Neural crest cell (in vitro differentiated cells): ENCODE measurements around the gene GRK5. TPM values are rescaled to one million over a fixed set of nuclear protein-coding genes. Genes with fewer than 3 reads are reported as not detected.

Source experiments
- DNase-seq: peaks from one replicate; pipeline ENCODE4 v3.0.0; 2021; ENCODE audit warnings: low read depth, mixed read lengths, low spot score
- H3K27ac Mint-ChIP-seq: one replicate; pipeline ENCODE4 v1.8.0; 2021; ENCODE audit warnings: mild to moderate bottlenecking, mixed read lengths; ENCODE audit not compliant: unreplicated experiment
- H3K27me3 Mint-ChIP-seq: 2 replicates; pipeline ENCODE4 v1.8.0; 2021; ENCODE audit warnings: low read depth, mild to moderate bottlenecking, mixed read lengths
- H3K36me3 Mint-ChIP-seq: 2 replicates; pipeline ENCODE4 v1.8.0; 2021; ENCODE audit warnings: low read depth, mild to moderate bottlenecking, mixed read lengths
- H3K4me1 Mint-ChIP-seq: 2 replicates; pipeline ENCODE4 v1.8.0; 2021; ENCODE audit warnings: mixed read lengths
- H3K4me3 Mint-ChIP-seq: one replicate; pipeline ENCODE4 v1.8.0; 2021; ENCODE audit warnings: mild to moderate bottlenecking, mixed read lengths
- H3K9me3 Mint-ChIP-seq: 2 replicates; pipeline ENCODE4 v1.8.0; 2021; ENCODE audit warnings: mixed read lengths
- total RNA-seq: library from RNA; stranded (reverse); gene quantifications from 2 replicates; pipeline ENCODE4 v1.2.1, GENCODE V29; 2021
- TF ChIP-seq, protein P1 (sequence below): fragments of 200-600 bp; sonication (generic); conservative IDR thresholded peaks from 2 replicates; pipeline ENCODE4 v1.5.0; 2021; ENCODE audit warnings: antibody characterized with exemption, mild to moderate bottlenecking

GRK5 gene
- total RNA-seq, 1 donor from 2014 or later, result 13.5 TPM

DNA sequence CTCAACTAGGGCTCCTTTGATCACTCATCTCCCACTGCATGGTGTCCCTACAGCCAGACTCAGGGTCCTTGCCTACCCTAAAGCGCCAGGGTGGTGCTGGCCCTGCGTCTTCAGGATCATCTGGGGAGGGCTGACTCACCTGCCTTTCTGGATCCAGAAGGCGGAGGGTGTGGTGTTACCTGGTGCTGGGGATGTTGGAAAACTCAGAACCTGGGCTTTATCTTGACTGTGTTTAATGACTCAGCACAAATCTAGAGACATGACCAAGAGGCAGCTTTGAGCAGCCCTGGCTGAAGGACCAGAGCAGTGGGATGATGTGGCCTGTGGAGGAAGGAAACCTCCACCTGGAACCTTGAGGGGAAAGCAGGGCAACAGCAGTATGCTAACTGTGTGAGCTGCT is 96.5 kb downstream of the GRK5 start:
- no peaks in the 10 kb centered on the region for H3K36me3 Mint-ChIP-seq
- H3K9me3 Mint-ChIP-seq, result no peaks in the 10 kb centered on the region
- TF ChIP-seq, protein P1, sequence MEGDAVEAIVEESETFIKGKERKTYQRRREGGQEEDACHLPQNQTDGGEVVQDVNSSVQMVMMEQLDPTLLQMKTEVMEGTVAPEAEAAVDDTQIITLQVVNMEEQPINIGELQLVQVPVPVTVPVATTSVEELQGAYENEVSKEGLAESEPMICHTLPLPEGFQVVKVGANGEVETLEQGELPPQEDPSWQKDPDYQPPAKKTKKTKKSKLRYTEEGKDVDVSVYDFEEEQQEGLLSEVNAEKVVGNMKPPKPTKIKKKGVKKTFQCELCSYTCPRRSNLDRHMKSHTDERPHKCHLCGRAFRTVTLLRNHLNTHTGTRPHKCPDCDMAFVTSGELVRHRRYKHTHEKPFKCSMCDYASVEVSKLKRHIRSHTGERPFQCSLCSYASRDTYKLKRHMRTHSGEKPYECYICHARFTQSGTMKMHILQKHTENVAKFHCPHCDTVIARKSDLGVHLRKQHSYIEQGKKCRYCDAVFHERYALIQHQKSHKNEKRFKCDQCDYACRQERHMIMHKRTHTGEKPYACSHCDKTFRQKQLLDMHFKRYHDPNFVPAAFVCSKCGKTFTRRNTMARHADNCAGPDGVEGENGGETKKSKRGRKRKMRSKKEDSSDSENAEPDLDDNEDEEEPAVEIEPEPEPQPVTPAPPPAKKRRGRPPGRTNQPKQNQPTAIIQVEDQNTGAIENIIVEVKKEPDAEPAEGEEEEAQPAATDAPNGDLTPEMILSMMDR, result no peak
- H3K27me3 Mint-ChIP-seq, result no peaks in the 10 kb centered on the region
- no peak overlapping the region for H3K27ac Mint-ChIP-seq
- H3K4me3 Mint-ChIP-seq, result no peak overlapping the region
- DNase-seq, result no peak
- peaks cover 13% of the 10 kb centered on the region for H3K4me1 Mint-ChIP-seq

DNA sequence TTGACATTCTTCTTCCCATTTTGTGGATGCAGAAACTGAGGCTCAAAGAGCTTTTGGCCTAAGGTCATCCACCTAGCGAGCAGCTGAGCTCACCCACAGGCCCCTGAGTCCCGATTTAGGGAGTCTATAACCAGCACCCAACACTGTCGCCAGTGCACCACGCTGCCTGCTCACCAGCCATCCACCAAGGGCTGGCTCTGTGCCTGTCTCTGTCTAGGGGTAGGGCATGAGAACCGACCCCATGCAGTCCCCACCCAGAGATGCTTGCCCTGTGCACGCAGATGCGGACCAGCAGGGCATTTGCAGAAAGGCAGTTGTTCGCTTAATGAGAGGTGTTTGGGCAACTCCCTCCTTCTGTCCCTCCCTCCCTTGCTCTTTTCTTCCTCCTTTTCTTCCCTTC is 97.2 kb downstream of the GRK5 start:
- no peaks in the 10 kb centered on the region for H3K27me3 Mint-ChIP-seq
- H3K27ac Mint-ChIP-seq, result no peak overlapping the region
- DNase-seq, result no peak
- H3K9me3 Mint-ChIP-seq, result no peaks in the 10 kb centered on the region
- H3K4me3 Mint-ChIP-seq, result no peak overlapping the region
- no peaks in the 10 kb centered on the region for H3K36me3 Mint-ChIP-seq
- TF ChIP-seq, protein P1, result no peak
- peaks cover 17% of the 10 kb centered on the region for H3K4me1 Mint-ChIP-seq

DNA sequence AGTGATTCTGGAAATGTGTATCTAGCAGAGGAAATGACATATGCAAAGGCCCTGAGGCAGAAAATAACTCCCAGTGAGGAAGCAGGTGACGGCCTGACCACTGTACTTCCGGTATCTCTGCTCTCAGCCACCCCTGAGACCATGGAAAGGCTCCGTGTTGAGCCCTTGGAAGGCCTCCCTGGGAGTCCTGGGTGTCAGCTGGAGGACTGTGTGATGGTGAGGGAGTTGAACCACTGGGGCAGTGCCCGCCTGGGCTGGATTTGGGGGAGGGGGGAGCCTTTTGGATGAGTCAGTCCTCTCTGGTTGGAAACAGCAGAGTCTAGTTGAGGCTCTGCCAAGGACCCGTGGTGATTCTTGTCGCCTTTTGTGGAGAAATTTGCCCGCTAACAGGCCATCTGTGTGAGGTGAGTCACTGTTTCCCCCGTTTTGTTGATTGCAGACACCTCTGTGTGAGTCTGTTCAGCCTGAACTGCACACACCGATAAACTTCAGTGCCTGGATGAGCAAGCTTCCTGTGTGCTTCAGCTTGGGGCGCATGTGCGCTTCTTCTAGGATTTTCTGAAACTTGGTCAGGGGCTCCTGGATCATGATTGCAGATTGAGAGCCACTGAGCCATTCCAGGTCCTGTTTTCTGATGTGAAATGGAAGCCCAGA is 98.6 kb downstream of the GRK5 start:
- no peaks in the 10 kb centered on the region for H3K9me3 Mint-ChIP-seq
- DNase-seq, result no peak
- no peak overlapping the region for H3K4me3 Mint-ChIP-seq
- TF ChIP-seq, protein P1, result no peak
- H3K36me3 Mint-ChIP-seq, result no peaks in the 10 kb centered on the region
- peak overlapping the region; percentile 84 for H3K27ac Mint-ChIP-seq
- no peaks in the 10 kb centered on the region for H3K27me3 Mint-ChIP-seq
- peaks cover 17% of the 10 kb centered on the region for H3K4me1 Mint-ChIP-seq

DNA sequence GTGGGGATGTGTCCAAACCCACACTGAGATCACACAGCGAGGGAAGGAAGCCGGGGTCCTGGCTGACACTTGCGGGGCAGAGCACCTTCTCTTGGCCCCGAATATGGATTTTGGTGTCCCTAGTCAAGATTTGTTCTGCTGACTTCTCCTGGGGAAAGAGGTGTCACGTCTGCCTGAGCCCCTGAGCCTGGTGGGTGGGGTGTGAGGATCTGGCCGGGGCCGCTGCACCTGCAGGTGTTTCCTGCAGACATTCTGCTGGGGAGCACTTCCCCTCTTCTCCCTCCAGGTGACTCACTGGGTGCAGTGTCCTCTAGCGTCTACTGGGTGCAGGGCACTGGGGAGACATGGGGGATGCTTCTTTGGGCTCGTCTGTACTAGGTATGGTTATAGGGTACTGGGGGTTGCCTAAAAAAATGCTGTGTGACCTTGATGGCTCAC is 99.2 kb downstream of the GRK5 start:
- DNase-seq, result no peak
- H3K9me3 Mint-ChIP-seq, result no peaks in the 10 kb centered on the region
- H3K4me1 Mint-ChIP-seq, result peaks cover 17% of the 10 kb centered on the region
- no peaks in the 10 kb centered on the region for H3K36me3 Mint-ChIP-seq
- H3K4me3 Mint-ChIP-seq, result no peak overlapping the region
- no peaks in the 10 kb centered on the region for H3K27me3 Mint-ChIP-seq
- TF ChIP-seq, protein P1, result no peak
- no peak overlapping the region for H3K27ac Mint-ChIP-seq

DNA sequence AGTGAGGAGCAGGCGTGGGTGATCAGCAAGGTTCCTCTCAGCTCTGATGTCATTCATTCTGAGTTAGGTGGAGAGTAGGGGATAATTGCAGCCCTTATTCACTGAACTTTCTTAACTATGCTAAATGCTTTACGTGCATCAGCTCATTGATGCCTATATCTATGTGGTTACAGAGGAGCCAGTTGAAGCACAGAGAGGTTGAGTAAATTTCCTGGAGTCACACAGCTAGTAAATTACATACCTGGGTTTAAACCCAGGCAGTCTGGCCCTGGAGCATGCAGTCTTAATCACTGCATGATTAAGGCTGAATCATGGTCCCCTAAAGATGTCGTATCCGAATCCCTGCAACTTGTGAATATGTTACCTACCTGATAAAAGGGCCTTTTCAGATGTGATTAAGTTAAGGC is 99.6 kb downstream of the GRK5 start:
- peaks cover 17% of the 10 kb centered on the region for H3K4me1 Mint-ChIP-seq
- no peak overlapping the region for H3K27ac Mint-ChIP-seq
- no peak overlapping the region for H3K4me3 Mint-ChIP-seq
- no peaks in the 10 kb centered on the region for H3K36me3 Mint-ChIP-seq
- no peak for DNase-seq
- H3K9me3 Mint-ChIP-seq, result no peaks in the 10 kb centered on the region
- no peaks in the 10 kb centered on the region for H3K27me3 Mint-ChIP-seq
- TF ChIP-seq, protein P1, result no peak
